Astrocyte of the spinal cord (primary cell): Measurements from ENCODE around the gene PUSL1.

ENCODE experiments used
- DNase-seq: peaks from one replicate; pipeline ENCODE4 v3.0.0; 2011; ENCODE audit warnings: low read depth, low spot score
- H3K4me3 ChIP-seq: 2 replicates; pipeline ENCODE4 v1.5.1; 2011; ENCODE audit warnings: low read depth, mild to moderate bottlenecking, low read length, moderate library complexity
- in situ Hi-C: cut with HindIII; loops from 2 replicates; pipeline ENCODE4 v1.10.0; 2017; ENCODE audit warnings: low sequenced_read_pairs
- TF ChIP-seq, protein P1 (sequence below): IDR thresholded peaks from 2 replicates; pipeline ENCODE4 v1.5.1; 2012; ENCODE audit warnings: low read depth, mild to moderate bottlenecking, low read length, inconsistent platforms

PUSL1 gene

DNA sequence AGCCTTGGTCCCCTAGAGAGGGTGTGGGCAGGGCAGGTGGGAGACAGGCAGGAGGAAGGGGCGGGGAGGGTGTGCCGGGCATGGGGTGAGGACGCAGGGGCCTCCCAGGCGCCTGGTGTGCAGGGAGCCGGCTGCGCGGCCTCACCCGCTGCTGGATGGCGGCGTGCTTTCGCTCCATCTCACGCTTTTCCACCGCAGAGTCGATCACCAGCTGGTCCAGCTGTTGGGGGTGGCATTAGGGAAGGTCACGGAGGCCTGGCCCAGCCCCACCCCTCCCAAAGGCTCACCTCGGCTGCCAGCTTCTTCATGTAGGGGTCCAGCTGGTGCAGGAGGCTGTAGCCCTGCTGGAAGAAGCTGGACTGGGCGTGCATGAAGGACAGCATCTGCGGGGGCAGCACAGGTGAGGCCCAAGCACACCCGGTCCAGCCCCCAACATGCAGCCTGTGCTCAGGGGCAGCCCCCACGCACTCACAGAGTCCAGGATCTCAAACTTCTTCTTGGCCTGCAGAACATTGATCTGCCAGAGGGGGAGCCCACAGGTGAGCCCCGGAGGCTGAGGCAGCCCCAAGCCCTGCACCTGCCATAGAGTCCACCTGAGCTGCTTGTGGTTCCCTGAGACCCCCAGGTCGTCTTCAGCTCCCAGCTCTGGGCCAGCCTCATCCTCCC, 8.6 kb upstream of the PUSL1 start:
- no peak overlapping the region for H3K4me3 ChIP-seq
- in situ Hi-C loops: no loop called here
- TF ChIP-seq, protein P1, sequence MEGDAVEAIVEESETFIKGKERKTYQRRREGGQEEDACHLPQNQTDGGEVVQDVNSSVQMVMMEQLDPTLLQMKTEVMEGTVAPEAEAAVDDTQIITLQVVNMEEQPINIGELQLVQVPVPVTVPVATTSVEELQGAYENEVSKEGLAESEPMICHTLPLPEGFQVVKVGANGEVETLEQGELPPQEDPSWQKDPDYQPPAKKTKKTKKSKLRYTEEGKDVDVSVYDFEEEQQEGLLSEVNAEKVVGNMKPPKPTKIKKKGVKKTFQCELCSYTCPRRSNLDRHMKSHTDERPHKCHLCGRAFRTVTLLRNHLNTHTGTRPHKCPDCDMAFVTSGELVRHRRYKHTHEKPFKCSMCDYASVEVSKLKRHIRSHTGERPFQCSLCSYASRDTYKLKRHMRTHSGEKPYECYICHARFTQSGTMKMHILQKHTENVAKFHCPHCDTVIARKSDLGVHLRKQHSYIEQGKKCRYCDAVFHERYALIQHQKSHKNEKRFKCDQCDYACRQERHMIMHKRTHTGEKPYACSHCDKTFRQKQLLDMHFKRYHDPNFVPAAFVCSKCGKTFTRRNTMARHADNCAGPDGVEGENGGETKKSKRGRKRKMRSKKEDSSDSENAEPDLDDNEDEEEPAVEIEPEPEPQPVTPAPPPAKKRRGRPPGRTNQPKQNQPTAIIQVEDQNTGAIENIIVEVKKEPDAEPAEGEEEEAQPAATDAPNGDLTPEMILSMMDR: peak; percentile 44
- no peak for DNase-seq

DNA sequence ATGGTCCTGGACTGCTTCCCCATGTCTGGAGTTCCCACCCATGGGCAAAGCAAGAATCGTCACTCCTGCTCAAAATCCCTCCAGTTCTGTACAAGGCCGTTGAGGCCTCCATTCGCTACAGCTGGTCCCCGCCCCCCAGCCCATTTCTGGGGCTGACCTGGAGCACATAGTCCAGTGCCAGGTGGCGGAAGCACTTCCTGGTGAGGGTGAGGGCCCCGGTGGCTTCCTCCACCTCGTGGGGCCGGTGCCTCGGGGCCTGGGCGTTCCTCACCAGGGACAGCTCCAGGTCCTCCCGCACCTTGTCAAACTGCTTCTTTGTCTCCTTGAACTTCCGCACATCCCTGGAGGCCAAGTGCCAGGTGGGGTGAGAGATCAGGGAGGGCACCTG, 8.1 kb upstream of the PUSL1 start:
- in situ Hi-C loops: no loop called here
- DNase-seq: no peak
- H3K4me3 ChIP-seq: no peak overlapping the region
- TF ChIP-seq, protein P1: no peak

DNA sequence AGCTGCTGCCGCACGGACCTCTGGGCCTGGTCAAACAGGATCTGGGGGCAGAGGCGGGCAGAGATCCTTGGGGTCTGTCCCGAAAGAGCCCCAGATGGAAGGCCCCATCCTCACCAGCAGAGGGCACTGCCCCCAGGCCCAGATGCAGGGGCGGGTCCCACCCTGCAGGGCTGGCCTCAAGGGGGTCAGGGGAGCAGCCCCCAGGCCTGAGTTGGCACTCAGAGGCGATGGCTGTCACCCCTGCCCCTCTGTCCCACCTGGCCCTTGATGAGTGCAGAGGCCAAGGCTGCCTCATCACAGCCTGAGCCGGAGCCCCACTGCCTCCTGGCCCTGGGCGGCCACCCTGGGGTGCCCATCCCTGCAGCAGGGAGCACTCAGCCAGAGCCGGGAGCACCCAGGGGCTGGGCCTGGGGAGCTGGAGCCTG, 6.4 kb upstream of the PUSL1 start:
- DNase-seq: no peak
- TF ChIP-seq, protein P1: peak; percentile 60
- H3K4me3 ChIP-seq: no peak overlapping the region
- in situ Hi-C loops: no loop called here

DNA sequence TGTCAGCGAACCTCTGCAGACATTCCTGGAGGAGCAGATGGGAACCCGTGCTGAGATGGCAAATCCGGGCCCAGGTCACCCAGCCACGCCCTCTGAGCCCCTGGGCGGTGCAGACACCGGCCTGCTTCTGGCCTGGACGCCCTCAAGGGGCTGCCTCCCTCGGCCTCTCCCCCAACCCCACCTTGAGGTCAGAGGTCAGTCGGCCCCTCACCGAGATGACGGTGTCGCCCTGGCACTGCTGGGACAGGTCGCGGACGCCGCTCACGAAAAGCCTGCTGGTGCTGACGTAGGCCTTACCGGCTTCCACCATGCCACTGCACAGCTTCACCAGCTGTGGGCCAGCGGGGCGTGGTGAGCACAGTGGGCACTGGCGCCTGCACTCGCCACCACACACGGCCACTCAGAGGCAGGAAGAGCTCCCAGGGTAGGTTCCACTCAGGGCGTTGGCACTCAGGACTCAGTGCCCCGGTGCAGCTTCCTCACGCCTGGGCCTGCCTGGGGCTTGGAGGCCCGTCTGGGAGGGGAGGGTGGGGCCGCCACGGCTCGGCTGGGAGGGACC, 5.4 kb upstream of the PUSL1 start:
- H3K4me3 ChIP-seq: no peak overlapping the region
- no peak for DNase-seq
- in situ Hi-C loops: no loop called here
- TF ChIP-seq, protein P1: no peak

DNA sequence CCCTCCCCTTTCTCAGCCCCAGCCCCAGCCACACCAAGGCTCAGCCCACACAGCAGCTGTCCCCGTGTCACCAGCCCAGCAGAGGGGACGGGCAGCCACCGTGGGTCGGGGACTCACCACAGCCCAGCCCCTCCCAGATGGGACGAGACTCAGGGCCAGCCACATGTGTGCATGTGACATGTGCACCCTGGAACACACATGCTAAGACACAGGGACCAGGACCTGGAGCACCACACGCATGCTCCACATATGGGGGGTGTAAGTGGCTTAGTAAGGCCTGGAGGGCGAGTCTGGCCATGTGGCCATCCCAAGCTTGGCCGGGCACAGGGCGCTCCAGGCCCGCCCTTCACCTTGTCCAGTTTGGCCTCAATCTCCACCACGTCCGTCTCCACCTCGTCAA, 4.7 kb upstream of the PUSL1 start:
- in situ Hi-C loops: no loop called here
- DNase-seq: no peak
- H3K4me3 ChIP-seq: no peak overlapping the region
- TF ChIP-seq, protein P1: no peak

DNA sequence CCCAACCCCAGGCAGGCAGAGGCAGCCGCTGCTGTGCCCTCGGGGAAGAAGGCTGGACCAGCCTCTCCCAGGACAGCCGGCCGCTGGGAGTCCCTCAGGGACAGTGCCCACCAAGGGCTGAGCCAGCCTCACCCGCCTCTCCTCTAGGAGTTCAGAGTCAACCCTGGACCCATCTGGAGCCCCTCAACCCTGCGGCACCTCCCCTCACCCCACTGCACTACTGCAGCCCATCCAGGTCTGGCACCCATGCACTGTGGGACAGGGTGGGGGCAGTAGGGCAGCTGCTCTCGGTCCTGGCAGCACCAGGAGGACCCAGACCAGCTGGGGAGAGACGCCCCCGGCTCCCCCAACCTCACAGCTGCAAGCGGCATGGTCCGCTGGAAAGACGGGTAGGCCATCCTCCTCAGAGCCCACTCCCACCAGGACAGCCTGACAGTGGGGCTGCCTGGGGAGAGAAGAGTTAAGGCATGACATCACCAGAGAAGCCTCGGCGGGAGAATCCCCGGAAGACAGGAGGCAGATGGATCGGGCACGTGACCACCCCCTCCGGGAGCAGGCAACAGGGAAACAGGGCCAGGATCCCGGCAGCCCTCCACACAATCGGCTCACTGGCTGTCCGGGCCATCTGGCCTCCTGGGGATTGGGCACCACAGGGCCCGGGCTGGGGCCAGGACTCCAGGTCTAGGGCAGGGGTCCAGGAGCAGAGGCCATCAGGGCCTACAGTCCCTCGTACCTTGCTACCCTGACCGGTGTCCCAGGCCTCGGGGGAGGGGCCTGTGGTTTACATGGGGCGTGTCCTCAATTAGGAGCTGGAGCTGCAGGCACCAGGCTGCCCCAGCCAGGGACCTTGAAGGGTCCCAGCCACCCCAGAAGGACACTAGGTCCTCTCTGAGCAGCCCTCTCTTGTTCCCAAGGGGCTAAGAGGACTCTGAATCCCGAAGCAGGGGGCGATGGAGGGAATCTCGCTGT, 3.8 kb upstream of the PUSL1 start:
- H3K4me3 ChIP-seq: peak overlapping the region; percentile 13
- TF ChIP-seq, protein P1: no peak
- in situ Hi-C loops: no loop called here
- DNase-seq: peak; percentile 67
